ENCODE data around the gene TESK1.
"Not testable (repeated sequence)": the region's sequence is repeated elsewhere in the genome, so short reads cannot be mapped to it uniquely, and the experiment has no call there.

The TESK1 gene

GRCh38 chr9:35616681-35617459, 11.8 kb downstream of the TESK1 start:
- DNase-seq, result peak in 3 of 4 experiments; percentile 46 to 61 (median 46)

- no peak for DNase-seq
Measured at GRCh38 chr9:35617548-35617947, 12.5 kb downstream of the TESK1 start.

DNA sequence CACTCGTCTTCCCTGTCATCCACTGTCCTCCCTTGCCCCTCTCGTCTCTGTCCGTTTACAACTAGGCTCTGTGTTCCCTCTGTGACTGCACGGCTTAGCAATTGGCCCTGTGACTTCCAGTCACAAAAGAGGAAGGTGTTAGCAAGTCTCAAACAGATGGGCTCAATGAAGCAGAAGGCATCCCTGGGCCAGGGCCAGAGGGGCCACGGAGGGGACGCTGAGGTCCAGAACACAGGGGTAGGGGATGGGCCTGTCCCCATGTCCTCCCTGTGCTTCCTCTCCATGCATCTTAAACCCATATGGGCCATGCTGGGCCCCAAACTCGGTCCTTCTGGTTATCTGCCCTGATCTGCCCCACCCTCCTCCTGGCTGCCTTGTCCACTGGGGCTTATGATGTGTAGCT, 13.3 kb downstream of the TESK1 start, which contains the start of gene CD72:
Gene CD72 (minus strand): TSS at position 89 of the 403 bp plus-strand sequence. CDS start 110 bp downstream, outside the sequence.
- DNase-seq, result no peak

DNA sequence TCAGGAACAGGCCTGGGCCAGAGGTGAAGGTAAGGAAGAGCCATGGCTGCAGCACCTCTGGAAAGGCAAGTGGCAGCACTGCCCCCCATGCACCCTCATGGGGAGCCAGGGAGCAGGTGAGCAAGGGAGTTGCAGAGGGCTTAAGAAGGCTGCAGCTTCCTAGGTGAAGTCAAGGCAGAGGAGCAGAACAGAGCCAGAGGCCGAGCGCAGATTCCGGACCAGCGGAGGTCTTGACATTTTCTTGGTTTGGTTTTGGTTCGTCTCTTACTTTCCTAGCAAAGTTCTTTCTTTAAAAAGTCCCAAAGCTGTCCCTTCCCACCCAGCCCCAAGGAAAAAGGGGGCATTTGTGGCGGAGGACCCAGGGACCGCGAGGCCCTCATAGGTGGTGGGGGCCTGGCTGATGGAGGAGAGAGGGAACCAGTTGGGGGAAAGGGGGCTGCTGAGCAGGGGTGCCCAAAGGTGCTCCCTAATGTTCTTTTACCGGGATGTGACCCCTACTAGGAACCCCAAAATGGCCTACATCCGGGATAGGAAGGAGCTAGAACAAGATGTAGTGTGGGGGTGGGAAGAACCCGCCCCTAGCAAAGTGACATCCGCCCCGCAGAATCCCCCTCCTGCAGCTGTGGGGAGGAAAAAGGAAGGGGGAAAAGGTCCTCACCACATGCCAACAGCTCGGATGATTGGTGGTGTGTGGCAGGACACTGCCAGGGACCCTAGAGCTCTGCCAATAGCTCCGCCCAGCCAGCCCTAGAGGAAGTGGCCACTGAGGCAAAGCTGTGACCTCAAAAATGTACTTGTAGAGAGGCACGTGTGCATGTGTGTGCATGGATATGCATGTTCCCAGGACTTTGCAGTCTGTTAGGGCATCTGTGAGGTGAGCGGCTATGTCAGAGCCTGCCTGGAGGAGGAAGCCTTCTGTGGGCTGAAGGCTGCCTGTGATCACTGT, 14.1 kb downstream of the TESK1 start:
- DNase-seq, result no peak

DNA sequence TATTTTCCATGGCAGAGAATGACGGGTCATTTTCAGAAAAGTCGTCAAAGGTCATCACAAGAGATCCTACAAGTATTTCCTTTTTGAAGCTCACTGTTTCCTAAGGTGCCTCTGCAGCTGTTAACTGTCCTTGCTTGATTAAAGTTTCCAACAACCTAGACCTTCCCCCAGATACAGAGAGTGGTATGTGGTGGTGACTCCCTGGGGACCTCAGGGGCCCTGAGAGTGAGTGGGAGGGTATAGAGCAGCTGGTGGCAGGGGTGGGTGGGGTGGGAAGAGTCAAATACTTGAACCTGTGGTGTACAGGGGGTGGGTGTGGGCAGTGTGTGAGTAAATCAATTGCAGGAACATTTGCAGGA, 14.7 kb downstream of the TESK1 start:
- no peak for DNase-seq

GRCh38 chr9:35627575-35627974, 22.5 kb downstream of the TESK1 start:
- DNase-seq, result no peak

DNA sequence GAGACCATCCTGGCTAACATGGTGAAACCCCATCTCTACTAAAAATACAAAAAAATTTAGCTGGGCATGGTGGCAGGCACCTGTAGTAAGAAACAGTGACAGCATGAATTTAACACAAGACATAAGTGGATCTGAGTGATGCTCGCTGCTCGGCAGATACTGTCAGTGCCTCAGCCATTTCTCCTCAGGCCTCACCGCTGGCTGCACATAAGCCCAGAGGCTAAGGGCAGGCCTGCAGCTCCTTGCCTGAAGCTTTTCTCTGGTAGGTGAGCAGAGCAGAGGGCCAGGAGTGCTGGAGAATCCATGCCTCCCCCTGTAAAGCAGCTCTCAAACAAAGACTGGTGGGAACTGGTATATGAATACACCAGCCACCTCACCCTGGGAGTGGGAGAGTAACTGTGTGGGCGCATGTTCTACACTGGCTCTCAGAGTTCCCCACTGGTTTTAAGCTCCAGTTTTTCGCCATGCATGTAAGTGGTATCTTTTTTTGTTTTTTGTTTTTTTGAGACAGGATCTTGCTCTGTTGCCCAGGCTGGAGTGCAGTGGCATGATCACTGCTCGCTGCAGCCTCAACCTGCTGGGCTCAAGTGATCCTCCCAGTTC, 23.4 kb downstream of the TESK1 start:
- DNase-seq, result no peak

GRCh38 chr9:35629597-35629996, 24.5 kb downstream of the TESK1 start:
- DNase-seq, result no peak

DNA sequence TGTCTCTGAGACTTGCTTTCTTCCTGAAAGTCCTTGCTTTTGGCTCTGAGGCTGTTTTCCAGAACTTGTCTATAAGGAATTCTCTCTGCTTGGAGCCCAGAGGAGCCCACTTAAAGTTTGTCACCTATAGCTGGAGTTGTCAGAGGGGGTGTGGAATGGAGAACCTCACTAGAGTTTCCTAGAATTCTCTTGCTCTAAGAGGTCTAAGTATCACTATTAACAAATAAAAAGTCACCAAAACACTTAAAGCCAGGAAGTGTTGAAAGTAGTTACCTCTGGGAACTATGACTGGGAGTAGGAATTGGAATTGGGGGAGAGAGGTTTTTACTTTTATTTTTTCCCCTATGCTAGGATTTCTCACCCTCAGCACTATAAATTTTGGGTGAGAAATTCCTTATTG, 30.7 kb downstream of the TESK1 start:
- DNase-seq, result no peak

- DNase-seq, result no peak
Measured at GRCh38 chr9:35636135-35636876, 31.2 kb downstream of the TESK1 start.

DNA sequence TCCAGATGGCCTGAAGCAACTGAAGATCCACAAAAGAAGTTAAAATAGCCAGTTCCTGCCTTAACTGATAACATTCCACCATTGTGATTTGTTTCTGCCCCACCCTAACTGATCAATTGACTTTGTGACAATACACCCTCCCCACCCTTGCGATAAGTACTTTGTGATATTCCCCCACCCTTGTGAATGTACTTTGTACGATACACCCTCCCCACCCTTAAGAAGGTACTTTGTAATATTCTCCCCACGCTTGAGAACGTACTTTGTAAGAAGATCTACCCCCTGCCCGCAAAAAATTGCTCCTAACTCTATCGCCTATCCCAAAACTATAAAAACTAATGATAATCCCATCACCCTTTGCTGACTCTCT, 31.8 kb downstream of the TESK1 start:
- DNase-seq, result not testable (repeated sequence)

DNA sequence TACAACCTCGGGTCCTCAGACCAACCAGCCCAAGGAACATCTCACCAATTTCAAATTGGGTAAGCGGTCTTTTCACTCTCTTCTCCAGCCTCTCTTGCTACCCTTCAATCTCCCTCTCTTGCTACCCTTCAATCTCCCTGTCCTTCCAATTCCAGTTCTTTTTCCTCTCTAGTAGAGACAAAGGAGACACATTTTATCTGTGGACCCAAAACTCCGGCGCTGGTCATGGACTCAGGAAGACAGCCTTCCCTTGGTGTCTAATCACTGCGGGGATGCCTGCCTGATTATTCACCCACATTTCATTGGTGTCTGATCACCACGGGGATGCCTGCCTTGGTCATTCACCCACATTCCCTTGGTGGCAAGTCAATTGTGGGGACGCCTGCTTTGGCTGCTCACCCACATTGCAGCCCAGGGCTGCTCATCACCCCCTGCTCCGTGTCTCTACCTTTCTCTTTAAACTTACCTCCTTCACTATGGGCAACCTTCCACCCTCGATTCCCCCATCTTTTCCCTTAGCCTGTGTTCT, 32.4 kb downstream of the TESK1 start:
- DNase-seq, result not testable (repeated sequence)

DNA sequence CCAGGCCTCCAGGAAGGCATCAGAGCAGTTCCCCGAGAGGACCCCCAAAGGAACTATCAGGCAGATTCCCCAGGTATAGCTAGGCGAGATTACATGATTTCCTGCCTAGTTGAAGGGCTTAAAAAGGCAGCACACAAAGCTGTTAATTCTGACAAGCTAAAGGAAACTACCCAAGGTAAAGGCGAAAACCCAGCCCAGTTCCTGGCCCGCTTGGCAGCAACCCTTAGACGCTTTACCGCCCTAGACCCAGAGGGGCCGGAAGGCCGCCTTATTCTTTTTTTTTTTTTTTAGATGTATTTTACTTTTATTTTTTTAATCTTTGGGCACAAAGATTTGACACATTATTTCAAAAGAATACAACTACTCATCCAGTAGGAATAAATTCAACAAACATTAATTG, 33.7 kb downstream of the TESK1 start:
- DNase-seq, result peak in 1 of 4 experiments; percentile 12

DNA sequence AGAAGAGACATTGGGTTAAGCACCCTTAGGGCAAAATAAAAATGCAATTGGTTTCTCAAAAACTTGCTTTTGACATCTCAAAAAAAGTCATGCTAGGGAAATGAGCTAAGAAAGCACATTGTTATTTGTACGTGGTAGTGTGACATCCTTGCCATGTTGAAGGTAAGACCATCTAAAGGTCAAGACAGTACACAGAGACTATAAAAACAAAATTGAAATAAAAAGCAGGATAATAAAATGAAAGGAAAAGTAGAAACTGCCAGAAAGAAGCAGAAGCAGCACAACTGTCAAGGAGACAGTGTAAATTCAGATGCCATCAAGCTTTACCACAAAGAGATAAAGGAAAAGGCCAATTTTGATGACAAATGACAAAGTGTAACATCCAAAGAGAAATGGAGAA, 34.2 kb downstream of the TESK1 start:
- not testable (repeated sequence) for DNase-seq

GRCh38 chr9:35639631-35640030, 34.6 kb downstream of the TESK1 start:
- DNase-seq, result no peak

DNA sequence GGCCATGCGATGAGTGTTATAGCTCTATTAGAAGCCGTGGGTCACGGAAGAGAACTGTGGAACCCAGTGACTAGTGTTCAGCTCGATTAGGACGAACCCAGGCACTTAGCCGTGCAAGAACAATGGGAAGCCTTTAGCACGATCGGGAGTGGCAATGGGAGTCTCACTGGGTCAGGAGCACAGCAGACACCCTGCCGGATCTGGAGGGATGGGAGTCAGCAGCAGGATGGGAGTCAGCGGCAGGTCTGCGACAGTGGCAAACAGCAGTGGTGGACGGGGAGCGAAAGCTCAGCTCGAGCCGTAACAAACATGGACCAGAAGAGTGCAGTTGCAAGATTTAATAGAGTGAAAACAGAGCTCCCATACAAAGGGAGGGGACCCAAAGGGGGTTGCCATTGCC, 35.4 kb downstream of the TESK1 start:
- DNase-seq, result not testable (repeated sequence)

DNA sequence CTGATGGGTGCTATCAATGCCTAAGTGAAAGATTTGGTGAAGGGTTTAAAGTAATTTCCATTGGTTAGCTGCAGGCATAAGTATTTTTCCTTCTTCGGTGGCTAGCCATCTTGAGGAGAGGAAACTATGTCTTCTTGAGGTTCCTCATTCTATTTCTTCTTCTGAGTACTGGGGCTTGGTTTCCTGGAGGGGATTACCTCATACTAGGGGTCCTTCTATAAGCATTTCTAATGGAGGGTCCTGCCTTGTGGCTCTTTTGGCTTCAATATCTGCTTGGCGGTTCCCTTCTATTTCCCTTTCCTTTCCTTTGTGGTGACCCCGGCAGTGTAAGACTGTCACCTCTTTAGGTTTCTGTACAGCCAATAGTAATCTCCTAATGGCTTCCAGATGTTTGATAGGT, 36.4 kb downstream of the TESK1 start:
- not testable (repeated sequence) for DNase-seq

- no peak for DNase-seq
Measured at GRCh38 chr9:35643046-35643445, 38.0 kb downstream of the TESK1 start.

DNA sequence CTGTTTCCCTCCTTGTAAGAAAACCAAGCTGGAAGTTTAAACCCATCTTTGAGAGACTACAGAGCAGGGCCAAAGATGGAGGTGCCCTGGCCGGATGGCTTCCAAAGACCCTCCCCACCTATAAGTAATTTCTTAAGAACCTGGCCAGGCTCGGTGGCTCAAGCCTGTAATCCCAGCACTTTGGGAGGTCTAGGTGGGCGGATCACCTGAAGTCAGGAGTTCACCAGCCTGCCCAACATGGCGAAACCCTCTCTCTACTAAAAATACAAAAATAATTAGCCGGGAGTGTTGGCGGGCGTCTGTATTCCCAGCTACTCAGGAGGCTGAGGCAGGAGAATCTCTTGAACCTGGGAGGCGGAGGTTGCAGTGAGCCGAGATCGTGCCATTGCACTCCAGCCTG, 40.7 kb downstream of the TESK1 start:
- DNase-seq, result not testable (repeated sequence)

DNA sequence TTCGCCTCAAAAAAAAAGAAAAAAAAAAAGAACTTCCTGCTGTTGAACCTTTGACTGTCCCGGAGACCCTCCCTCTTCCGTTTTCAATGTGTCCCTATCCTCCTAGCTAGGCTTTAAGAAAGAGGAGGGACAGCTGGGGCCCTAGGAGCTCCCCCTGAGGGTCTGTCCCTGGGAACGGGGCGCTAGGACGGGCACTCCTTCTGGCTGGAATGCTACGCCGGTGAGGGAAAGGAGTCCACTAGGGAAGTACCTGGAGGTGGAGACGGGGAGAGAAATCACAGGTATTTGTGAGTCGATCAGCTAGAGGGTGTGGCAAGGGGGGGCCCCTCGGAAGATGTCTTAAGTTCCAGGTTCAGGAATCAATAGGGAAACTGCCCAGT, 41.1 kb downstream of the TESK1 start:
- no peak for DNase-seq

DNA sequence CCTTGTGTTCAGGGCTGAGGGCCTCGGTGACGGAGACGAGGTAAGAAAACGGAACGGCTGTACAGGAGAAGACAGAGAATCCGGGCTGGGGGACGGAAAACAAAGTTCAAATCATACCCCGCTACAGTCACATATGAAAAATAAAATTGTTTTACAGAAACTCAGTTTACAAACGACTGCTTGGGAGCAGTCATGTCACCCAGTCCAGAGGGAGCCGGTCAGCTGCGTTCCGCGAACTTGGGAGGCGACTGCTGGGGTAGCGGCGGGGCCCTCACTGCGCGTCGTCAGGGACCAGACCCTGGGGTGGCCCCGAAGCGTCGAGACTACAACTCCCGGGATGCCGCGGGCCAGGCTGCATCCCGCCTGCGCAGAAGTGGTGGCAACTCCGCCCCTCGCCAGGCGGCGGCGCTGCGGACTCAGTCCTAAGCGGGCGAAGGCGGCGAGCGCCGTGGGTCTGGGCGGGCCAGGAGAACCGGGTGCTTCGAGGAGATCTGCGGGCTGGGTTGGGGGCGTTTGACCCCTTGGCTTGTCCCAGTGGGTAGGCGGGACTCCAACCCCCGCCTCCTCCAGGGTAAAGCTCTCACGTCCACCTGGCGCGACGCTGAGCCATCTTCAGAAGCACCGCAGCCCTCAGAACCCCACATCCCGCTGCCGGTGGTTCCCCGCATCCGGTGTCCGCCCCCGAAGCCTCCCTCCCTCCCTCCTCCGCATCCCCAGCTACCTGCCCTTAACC, 41.6 kb downstream of the TESK1 start:
- peak; percentile 76 to 89 (median 84) for DNase-seq
